ENCODE measurements around the gene AP1G2.

DNA sequence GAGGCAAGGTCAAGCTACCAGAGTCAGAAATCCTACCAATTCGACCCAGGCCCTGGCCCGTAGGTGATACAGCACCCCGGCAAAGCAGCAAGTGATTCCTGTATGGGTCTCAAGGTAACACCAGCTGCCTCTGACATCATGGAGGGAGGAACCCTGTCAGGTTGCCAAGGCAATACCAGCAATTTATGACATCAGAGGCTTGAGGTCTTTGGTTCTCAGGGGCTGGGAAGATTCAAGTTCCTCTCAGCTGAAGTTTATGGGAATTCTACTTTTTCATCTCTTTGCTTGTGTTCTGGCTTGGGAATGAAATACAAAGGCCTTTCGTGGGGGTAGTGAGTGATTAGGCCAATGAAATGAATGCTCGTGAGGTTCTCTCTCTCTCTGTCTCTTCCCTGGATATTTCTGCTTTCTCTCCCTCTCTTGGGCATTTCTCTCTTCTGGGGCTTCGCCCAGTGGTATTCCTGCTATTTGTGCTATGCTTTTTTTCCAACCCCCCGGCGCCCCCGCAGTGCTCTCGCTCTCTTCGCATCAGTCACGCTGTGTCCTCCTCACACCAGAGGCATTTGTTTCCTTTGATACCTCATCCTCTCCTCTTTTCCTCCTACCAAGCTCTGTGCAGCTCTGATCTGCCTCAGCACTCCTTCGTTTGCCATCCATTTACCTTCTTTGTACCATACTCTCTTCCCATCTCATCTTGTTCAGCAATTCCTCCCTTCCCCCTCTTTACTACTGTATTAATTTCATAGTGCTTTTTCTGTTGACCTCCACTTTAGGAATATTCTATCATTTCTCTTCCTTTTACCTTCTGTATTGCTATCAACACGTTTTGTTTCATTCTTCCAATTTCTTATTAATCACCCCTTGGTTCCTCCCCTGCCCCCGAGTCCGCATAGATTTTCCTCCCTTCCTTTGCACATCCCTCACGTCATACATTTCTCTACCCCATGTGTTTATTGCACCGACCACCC, 19.0 kb downstream of the AP1G2 start:
- TF ChIP-seq, protein P1, sequence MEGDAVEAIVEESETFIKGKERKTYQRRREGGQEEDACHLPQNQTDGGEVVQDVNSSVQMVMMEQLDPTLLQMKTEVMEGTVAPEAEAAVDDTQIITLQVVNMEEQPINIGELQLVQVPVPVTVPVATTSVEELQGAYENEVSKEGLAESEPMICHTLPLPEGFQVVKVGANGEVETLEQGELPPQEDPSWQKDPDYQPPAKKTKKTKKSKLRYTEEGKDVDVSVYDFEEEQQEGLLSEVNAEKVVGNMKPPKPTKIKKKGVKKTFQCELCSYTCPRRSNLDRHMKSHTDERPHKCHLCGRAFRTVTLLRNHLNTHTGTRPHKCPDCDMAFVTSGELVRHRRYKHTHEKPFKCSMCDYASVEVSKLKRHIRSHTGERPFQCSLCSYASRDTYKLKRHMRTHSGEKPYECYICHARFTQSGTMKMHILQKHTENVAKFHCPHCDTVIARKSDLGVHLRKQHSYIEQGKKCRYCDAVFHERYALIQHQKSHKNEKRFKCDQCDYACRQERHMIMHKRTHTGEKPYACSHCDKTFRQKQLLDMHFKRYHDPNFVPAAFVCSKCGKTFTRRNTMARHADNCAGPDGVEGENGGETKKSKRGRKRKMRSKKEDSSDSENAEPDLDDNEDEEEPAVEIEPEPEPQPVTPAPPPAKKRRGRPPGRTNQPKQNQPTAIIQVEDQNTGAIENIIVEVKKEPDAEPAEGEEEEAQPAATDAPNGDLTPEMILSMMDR (IDR thresholded peaks at IDR 0.05) = no peak
- no peak for TF ChIP-seq POLR2A (IDR thresholded peaks at IDR 0.05)

All from body of pancreas (tissue), 4 donors.